HG03575 (cell line): ENCODE measurements around the gene LRRC25.

Experiments used
- ATAC-seq: cut with Tn5 transposase; IDR thresholded peaks from one replicate; pipeline ENCODE4 v1.9.1; 2021; ENCODE audit not compliant: unreplicated experiment, insufficient number of reproducible peaks, low FRiP score; ENCODE audit errors: extremely low read depth

The LRRC25 gene

GRCh38 chr19:18397242-18398202, at the start of gene LRRC25:
Gene LRRC25, minus strand, starts transcription at chr19:18397622. Its CDS starts 659 bp downstream, at chr19:18396963.
- ATAC-seq: no peak

GRCh38 chr19:18446811-18447359, 49.5 kb upstream of the LRRC25 start:
- ATAC-seq: no peak

DNA sequence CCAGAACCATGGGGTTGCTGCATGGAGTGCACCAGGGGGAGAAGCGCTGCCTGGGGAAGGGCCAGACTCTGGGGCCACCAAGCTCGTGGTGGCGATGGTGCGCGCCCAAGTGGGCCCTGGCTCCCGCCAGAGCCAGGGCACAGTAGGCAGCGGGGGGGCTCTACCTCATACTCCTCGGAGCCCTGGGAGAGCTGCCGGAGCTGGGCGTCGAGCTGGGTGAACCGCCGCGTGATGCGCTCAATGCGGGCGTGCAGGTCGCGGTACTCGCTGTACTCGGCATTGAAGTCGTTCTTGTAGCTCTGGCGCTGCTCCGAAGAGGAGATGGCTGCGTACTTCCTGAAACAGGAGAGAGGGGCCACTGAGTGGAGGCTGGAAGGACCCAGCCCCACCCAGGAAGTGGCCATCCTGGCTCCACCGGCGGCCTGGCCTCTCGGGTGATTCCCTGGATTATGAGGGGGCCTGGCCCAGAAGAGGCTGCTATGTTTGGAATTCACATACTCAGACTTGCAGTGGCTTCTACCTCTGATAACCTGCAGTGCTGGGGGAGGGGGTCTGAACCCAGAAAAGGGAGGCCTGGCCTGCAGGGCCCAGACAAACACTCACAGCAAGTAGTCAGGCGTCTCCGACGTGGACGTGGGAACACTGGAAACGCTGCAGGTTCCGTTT, 48.9 kb upstream of the LRRC25 start:
- no peak for ATAC-seq

- no peak for ATAC-seq
Measured at GRCh38 chr19:18445262-18445948, 48.0 kb upstream of the LRRC25 start.

DNA sequence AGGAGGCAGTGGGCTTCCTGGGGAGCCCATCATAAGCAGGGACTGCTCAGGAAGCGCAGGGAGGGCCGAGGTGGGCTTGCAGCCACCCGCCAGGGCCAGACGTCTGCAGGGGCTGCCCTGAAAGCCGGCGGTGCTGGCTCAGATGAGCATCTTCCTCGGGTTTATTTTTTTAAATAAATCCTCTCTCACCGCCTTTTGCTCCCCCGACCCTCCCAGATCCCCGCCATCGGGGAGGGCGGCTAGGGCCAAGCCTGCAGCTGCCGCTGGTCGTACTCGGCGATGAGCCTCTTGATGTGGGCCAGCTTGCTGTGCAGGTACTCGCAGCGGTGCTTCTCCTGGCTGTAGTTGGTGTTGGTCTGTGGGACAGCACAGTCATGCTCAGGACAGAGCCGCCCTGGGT, 47.1 kb upstream of the LRRC25 start:
- ATAC-seq: no peak

DNA sequence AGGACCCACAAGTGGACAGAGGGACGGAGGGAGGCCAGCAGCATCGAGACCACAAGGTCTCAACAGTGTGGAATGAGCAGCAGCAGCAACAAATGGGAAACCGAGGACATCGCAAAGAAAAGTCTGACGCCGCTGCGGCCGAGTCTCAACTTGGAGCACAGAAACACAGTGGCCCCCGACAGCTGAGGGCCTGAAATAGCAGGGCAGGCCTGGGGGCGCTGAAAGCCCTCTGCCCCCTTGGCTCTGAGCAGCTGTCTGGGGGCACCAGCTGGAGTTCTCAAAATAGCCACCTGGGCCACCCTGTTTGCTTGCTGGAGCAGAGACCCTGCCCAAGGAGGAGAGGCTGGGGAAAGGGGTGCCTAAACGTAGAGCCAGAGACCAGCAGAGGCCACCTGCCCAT, 46.4 kb upstream of the LRRC25 start:
- ATAC-seq: no peak

DNA sequence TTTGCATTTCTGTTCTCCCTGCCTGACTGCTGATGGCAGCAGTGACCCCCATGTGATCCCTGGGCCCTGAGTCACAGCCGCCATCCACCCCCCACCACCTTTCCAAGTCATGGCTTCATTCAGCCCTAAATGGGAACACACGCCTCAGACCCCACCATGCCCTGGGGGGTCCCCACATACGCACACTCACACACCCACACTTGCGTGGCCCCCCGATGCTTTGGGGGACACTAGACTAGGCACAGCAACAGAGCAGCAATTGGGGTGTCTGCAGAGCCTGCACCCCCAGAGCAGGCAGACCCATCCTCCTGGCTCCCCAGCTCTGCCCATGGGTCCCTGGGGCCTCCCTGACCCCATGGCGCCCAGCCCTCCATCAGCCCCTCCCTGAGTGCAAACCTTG, 46.0 kb upstream of the LRRC25 start:
- no peak for ATAC-seq

DNA sequence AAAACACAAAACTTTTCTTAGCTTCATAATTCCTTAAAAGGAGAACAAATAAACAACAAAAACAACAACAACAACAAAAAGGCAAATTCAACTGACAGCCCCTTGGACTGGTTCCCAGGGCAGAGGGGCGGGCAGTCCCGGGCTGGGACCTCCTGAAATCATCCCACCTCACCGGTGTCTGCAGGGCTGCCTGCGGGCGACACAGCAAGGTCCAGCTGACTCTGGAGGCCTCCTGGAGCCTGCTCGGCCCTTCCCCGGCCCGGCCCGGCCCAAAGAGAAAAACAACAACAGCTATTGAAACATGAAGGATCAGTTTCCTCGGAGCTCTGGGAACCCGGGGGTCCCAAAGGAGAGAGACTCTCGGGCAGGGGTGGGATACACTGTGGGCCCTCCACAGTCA, 45.5 kb upstream of the LRRC25 start:
- no peak for ATAC-seq

- no peak for ATAC-seq
Measured at GRCh38 chr19:18441804-18442788, 44.7 kb upstream of the LRRC25 start.

- ATAC-seq: no peak
Measured at GRCh38 chr19:18440936-18441803, 43.7 kb upstream of the LRRC25 start.

DNA sequence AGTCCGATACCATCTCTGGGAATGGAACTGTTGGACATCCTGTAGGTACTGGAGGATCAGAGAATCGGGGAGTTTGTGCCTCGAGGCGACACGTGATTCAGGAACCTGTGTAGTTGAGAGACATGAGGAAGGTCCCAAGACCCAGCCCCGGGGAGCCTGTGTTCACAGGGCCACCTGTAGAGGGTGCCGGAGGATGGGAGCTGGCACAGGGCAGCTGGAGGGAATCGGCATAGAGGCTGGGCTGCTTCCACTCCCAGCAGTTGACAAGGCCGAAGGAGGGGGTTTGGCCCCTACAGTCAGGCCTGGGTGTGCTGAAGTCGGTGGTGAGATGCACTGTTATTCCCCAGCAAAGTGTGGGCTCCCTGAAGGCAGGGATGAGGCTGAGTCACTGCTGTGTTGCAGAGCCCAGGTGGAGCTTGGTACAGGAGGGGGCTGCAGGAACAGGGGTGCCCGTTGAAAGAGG, 43.0 kb upstream of the LRRC25 start:
- ATAC-seq: no peak

GRCh38 chr19:18439910-18440237, 42.5 kb upstream of the LRRC25 start:
- no peak for ATAC-seq

GRCh38 chr19:18439025-18439909, 41.8 kb upstream of the LRRC25 start:
- ATAC-seq: no peak

DNA sequence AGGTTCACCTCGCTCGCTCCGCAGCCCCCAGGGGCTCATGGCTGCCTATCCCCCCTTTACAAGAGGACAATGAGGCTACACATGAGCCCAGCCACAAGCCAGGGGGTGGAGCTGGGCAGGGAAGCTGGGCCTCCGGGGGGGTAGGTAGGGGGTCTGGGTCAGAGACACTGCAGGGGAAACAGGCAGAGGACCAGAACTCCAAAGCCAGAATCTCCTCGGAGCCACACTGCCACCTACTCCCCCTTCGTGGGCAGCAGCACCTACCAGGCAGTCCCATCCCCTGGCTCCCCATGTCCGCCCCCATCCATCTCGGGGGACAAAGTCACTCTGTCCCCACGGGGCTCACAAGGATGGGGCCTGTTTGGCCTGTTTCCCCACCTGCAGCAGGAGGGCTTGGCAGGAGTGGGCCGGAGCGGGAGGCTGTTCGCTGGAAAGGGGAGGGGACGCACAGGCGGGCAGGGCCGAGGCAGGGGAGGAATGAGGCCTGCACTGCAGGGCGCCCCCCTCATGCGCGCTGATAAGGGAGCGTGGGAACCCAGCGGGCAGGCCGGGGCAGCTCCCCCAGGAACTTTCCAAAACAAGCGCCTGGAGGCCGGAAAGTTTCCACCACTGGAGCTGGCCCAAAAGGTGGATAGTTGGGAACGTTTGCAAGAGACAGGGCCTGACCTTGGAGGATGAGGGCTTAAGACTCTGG, 41.1 kb upstream of the LRRC25 start:
- ATAC-seq: no peak

- no peak for ATAC-seq
Measured at GRCh38 chr19:18437491-18438330, 40.3 kb upstream of the LRRC25 start, which contains the start of gene ISYNA1. Gene ISYNA1, minus strand, starts transcription at chr19:18438133. Its CDS starts 154 bp downstream, at chr19:18437979.
